T1000 (cell line): ENCODE results near the gene FBLIM1.
A peak's percentile ranks its signal among the peaks of the same experiment; 100 is the strongest.
"Not testable (repeated sequence)": the region's sequence is repeated elsewhere in the genome, so short reads cannot be mapped to it uniquely, and the experiment has no call there.

Experiments
- DNase-seq: peaks from one replicate; lab custom pipeline; 2025; ENCODE audit warnings: mixed read lengths; lab: John Stamatoyannopoulos, UW

FBLIM1 gene

GRCh38 chr1:15810073-15810472 is 51.5 kb downstream of the FBLIM1 start:
- DNase-seq, result no peak

GRCh38 chr1:15816674-15817073 is 58.1 kb downstream of the FBLIM1 start:
- no peak for DNase-seq

DNA sequence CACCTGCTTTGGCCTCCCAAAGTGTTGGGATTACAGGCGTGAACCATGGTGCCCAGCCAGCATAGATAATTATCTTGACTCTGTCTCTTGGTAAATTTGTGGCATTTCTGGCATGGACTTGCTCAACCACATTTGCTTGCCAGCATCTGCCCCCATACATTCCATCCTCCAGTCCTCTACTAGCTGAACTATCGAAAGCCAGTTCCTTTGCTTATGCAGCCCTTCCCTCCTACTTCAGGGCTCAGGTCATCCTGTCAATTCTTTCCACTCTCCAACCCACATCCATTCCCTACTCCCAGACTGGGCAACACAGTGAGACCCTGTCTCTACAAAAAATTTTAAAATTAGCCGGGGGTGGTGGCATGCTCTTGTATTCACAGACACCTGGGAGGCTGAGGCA is 61.9 kb downstream of the FBLIM1 start:
- no peak for DNase-seq

DNA sequence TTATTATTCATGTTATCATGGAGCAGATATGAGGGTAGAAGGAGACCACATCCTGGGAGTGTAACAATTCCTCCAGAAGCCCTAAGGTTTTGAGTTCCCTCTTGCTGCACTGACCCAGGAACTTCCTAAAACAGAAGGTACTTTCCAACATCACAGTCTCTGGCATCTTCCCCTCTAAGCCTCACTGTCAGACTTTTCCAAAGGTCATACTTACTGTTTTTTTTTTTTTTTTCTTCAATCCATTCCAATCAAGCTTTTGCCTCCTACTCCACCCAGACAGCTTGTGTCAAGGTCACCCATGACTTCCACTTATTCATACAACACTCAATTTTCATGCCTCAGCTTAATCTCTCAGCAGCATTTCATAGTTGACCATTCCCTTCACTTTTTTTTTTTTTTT is 67.2 kb downstream of the FBLIM1 start:
- no peak for DNase-seq

GRCh38 chr1:15826810-15827507 is 68.4 kb downstream of the FBLIM1 start:
- DNase-seq, result no peak

- not testable (repeated sequence) for DNase-seq
These were observed 69.0 kb downstream of the FBLIM1 start for GRCh38 chr1:15827567-15827966.

DNA sequence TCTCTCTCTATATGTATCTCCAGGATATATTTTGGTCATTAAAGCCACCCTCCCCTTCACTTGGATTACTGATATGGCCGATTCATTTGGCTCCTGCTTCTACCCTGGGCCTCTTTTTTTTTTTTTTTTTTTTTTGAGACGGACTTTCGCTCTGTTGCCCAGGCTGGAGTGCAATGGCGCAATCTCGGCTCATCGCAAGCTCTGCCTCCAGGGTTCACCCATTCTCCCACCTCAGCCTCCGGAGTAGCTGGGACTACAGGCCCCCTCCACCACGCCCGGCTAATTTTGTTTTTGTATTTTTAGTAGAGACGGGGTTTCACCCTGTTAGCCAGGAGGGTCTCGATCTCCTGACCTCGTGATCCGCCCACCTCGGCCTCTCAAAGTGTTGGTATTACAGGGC is 70.3 kb downstream of the FBLIM1 start:
- DNase-seq, result not testable (repeated sequence)

GRCh38 chr1:15830258-15830657 is 71.7 kb downstream of the FBLIM1 start:
- no peak for DNase-seq

- peak; percentile 48 for DNase-seq
These were observed 74.6 kb downstream of the FBLIM1 start for GRCh38 chr1:15833069-15833679.

DNA sequence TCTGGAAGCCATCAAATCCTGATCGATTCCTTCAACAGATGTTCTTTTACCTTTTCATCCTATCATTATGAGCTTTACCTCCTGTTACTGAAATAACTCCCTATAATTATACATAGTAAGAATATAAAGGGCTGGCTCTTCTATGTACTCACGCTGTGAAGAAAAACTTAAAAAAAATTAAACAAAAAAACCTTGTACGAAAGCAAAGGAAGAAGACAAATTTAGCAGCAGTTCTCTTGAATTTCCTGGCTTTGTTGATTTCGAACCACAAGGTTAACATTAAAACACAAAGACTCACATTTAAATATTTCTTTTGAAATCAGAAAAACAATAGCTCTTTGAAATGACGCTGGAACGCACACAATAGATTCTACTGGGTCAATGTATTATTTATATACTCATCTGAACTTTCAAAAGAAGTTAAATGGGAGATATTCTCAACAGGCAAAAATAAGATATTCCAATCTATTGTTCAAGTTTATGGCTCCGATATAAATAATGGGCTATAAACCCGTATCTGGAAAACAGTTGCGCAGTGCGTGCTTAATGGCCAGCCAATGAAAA is 75.3 kb downstream of the FBLIM1 start:
- no peak for DNase-seq

DNA sequence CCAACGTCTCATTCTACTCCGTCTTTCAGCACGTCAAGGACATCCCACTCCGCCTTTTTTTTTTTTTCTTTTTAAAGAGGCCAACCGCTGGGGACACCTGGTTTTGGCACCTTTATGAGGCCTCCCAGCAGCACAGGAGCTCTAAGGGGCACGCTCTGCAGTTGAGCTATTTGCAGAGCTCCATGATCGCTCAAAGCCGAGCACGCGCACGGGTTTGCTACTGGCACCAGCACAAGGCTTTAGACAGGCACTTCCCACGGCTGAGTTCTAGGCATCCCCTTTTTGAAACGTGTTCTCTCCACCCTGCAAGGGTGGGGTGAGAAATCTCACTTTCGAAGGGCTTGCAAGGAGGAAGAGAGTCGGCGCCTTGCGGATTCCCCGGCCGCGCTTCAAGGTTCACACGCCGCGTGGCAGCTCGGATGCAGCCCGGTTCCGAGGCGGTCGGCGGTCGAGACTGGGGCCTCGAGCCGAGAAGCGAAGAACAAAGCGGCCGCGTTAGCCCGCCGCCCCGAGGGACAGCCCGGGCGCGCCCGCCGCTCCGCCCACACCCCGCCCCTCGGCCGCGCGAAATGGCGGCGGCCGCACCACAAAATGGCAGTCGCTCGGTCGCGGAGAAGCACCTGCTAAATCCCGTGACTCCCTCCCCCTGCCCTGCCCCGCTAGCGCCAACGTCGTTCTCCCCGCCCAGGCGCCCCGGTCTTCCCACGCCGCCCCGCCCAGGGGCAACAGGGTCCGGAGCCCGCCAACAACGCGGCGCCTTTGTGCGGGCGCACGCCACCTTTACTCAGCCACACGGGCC is 76.0 kb downstream of the FBLIM1 start:
- peak; percentile 71 for DNase-seq

DNA sequence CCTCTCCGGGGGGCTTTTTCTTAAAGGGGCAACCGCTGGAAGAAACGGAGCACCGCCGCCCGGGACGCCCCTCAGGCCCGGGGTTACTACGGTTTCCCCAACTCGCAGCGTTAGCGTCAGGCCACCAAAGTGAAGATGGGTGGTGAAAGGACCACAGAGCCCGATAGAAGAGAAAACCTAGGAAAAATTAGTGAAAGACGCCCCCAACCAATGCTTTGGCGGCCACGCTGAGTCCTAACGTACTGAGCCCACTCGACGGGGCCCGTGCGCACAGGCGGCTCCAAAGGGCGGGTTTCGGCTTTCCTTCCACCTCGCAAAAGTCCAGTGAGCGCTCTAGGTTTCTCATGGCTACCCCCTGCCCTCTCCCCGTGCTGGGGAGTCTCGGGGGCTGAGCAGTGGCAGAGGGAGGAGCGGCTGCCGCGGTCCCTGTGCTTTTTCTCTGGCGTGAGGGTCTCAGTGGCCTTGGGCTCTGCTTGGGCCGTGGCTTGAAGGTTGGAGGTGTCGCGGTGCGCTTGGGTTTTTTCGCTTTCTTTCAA is 76.7 kb downstream of the FBLIM1 start:
- no peak for DNase-seq

DNA sequence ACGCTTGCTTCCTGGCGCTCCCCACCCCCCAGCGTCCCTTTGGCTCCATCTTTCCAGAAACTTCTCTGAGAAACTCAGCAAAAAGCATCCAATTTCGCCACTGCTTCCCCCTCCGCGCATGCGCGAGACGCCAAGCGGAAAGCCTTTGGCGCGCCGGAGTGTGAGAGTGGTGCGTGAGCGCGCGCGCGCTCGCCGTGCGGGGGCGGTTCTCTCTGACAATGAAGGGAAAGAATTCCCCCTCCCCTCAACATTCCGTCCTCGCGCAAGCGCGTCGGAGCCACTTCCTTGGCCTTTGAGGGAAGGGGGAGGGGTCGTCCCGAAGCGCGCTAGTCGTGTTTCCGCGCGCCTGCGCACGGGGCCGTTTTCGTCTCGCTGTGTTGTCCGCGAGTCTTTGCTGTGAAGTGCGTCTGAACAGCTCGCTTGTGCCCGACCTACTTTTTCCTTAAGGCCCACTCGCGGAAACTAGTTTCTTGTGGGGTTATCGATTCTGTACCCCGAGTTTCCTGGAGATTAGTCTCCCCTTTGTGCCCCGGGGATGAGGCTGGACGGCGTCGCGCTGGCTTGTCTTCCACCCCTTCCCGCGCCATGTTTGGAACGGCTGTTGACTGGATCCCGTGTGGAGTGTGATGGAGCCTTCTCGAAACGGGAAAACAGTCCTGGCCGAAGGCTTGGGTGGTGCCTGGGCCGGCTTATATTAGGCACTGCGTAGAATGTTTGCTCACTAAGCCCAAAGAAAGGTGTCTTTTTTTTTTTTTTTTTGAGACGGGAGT is 77.3 kb downstream of the FBLIM1 start:
- DNase-seq, result peak; percentile 98
